Left lobe of liver (tissue), 2 donors: ENCODE data around the gene LAIR1. TPM values are rescaled to one million over a fixed set of nuclear protein-coding genes. Genes with fewer than 3 reads are reported as not detected.
"Not testable (repeated sequence)": the region's sequence is repeated elsewhere in the genome, so short reads cannot be mapped to it uniquely, and the experiment has no call there.

Source experiments
- ATAC-seq: fragments of 200-7000 bp; cut with Tn5 transposase; one replicate; pipeline ENCODE4 v1.9.1; 2020; ENCODE audit warnings: mild to moderate bottlenecking, moderate library complexity
- DNase-seq: peaks from one replicate; pipeline ENCODE4 v3.0.0-alpha.2; 2020; ENCODE audit warnings: low spot score
- total RNA-seq: library from RNA; stranded (reverse); gene quantifications from one replicate; pipeline ENCODE4 v1.2.1, GENCODE V29; 2021
- donor health status: DM: no; HTN: no; CAD: no; lungs with moderate emphysema.
- donor health status: DM: no; HTN: yes; CAD: no.

LAIR1 gene
- total RNA-seq, 1 donor from 2014 or later: 3.1 TPM

- DNase-seq: no peak
- no peak for ATAC-seq
These were observed 12.0 kb upstream of the LAIR1 start for GRCh38 chr19:54376610-54377285.

GRCh38 chr19:54375181-54375938, 10.6 kb upstream of the LAIR1 start:
- ATAC-seq, DNase-seq: not testable (repeated sequence)

- DNase-seq (no peak), ATAC-seq (no peak)
These were observed 9.3 kb upstream of the LAIR1 start for GRCh38 chr19:54373781-54374631.

GRCh38 chr19:54371453-54371852, 6.7 kb upstream of the LAIR1 start:
- ATAC-seq, DNase-seq: not testable (repeated sequence)

GRCh38 chr19:54370434-54370796, 5.7 kb upstream of the LAIR1 start:
- not testable (repeated sequence) for ATAC-seq, DNase-seq

GRCh38 chr19:54369688-54370433, 5.1 kb upstream of the LAIR1 start:
- ATAC-seq, DNase-seq: not testable (repeated sequence)

GRCh38 chr19:54369082-54369687, 4.5 kb upstream of the LAIR1 start:
- ATAC-seq (no peak), DNase-seq (no peak)

- no peak for DNase-seq
- ATAC-seq: no peak
These were observed 2.1 kb upstream of the LAIR1 start for GRCh38 chr19:54366811-54367210.

- not testable (repeated sequence) for ATAC-seq, DNase-seq
These were observed 1.1 kb upstream of the LAIR1 start for GRCh38 chr19:54365798-54366197.

GRCh38 chr19:54361680-54362422, 2.9 kb downstream of the LAIR1 start:
- not testable (repeated sequence) for DNase-seq, ATAC-seq

GRCh38 chr19:54359149-54359820, 5.4 kb downstream of the LAIR1 start:
- peak; percentile 73 for ATAC-seq
- DNase-seq: not testable (repeated sequence)

- no peak for DNase-seq
- no peak for ATAC-seq
These were observed 7.3 kb downstream of the LAIR1 start for GRCh38 chr19:54357381-54357780.

GRCh38 chr19:54356444-54357056, 8.2 kb downstream of the LAIR1 start:
- ATAC-seq (no peak), DNase-seq (no peak)

- no peak for ATAC-seq
- no peak for DNase-seq
These were observed 9.1 kb downstream of the LAIR1 start for GRCh38 chr19:54355675-54356074.

GRCh38 chr19:54354761-54355160, 10.0 kb downstream of the LAIR1 start:
- no peak for ATAC-seq
- DNase-seq: no peak

GRCh38 chr19:54352546-54352945, 12.2 kb downstream of the LAIR1 start:
- no peak for ATAC-seq

GRCh38 chr19:54352041-54352440, 12.7 kb downstream of the LAIR1 start:
- ATAC-seq (no peak), DNase-seq (no peak)

More at GRCh38 chr19:54352546-54352945, 12.2 kb downstream of the LAIR1 start:
- DNase-seq: no peak

GRCh38 chr19:54351474-54351873, 13.3 kb downstream of the LAIR1 start:
- ATAC-seq: no peak
- DNase-seq: no peak
